Measurements from ENCODE around the gene LRRN3.

GRCh38 chr7:111094419-111094818 is 3.5 kb downstream of the LRRN3 start:
- TF ChIP-seq CTCF (conservative IDR thresholded peaks at IDR 0.05) (no peak), EZH2 (IDR thresholded peaks at IDR 0.05; ENCODE audit: low read depth) (no peak)

All from PC-9 (cell line).